ENCODE measurements around the gene RGS3. TPM values are rescaled to one million over a fixed set of nuclear protein-coding genes. Genes with fewer than 3 reads are reported as not detected.

Gene RGS3
- polyA plus RNA-seq, 1 donor: 33.0 TPM

DNA sequence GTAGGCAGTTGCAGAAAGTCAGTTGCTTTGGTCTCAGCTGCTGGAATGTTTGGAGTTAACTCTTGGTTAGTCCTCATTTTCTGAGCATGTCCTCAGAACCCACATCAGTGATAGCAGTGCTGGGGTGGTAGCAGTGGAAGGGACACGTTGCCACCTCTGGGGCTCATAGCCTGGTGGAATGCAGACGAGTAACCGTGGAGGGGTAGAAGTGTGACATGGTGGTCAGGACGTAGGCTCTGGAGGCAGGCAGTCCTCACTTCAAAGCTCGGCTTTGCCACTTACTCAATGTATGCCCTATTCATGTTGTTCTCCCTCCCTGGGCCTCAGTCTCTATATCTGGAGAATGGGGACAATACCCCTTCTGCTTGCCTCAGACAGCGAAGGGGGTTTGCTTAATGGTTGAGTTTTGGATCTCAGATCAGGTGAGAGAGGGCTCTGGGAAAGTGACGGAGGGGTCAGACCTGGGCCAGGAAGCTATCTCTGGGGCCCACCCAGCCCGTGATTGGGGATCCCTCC, 62.8 kb downstream of the RGS3 start:
- no peak for DNase-seq
- peaks cover 39% of the 10 kb centered on the region for H3K4me1 ChIP-seq (ENCODE audit: control insufficient read depth, insufficient read depth, low read length)

DNA sequence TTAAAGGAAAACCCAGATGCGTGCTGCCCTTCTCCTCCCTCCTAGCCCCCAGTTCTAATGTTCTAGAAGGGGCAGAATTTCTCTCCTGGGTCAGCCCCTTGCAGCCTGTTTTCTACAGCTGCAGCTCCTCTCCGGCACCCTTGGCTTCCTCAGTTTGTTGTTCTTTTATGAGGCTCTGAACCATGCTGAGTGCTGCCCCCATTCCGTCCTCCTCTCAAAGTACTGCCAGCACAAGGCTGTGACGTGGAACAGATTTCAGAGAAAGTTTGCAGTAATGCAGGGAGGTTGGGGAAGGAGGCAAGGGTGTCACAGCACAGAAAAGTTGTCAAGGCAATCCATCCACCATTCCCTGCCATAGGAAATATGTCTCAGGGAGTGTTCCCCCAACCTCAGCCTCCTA, 63.3 kb downstream of the RGS3 start:
- DNase-seq: no peak
- peaks cover 73% of the 10 kb centered on the region for H3K36me3 ChIP-seq (ENCODE audit: control insufficient read depth, insufficient read depth, low read length)
- no peaks in the 10 kb centered on the region for H3K9me3 ChIP-seq (ENCODE audit: control insufficient read depth, low read depth, low read length)
- H3K27me3 ChIP-seq (ENCODE audit: control insufficient read depth, insufficient read depth, low read length): no peaks in the 10 kb centered on the region
- H3K27ac ChIP-seq (ENCODE audit: low read length): no peak overlapping the region
- H3K4me3 ChIP-seq (ENCODE audit: low read length): no peak overlapping the region
- WGBS (ENCODE audit: insufficient coverage, low lambda C conversion rate): 70% methylated on average over 2 of the region's 4 CpGs
- peaks cover 34% of the 10 kb centered on the region for H3K4me1 ChIP-seq (ENCODE audit: control insufficient read depth, insufficient read depth, low read length)

More for the DNA sequence above, 62.8 kb downstream of the RGS3 start:
- H3K36me3 ChIP-seq (ENCODE audit: control insufficient read depth, insufficient read depth, low read length): peaks cover 68% of the 10 kb centered on the region
- H3K9me3 ChIP-seq (ENCODE audit: control insufficient read depth, low read depth, low read length): no peaks in the 10 kb centered on the region
- no peak overlapping the region for H3K4me3 ChIP-seq (ENCODE audit: low read length)
- H3K27me3 ChIP-seq (ENCODE audit: control insufficient read depth, insufficient read depth, low read length): no peaks in the 10 kb centered on the region
- no CpG with 5 or more reads among the region's 8 CpGs for WGBS (ENCODE audit: insufficient coverage, low lambda C conversion rate)
- H3K27ac ChIP-seq (ENCODE audit: low read length): no peak overlapping the region

DNA sequence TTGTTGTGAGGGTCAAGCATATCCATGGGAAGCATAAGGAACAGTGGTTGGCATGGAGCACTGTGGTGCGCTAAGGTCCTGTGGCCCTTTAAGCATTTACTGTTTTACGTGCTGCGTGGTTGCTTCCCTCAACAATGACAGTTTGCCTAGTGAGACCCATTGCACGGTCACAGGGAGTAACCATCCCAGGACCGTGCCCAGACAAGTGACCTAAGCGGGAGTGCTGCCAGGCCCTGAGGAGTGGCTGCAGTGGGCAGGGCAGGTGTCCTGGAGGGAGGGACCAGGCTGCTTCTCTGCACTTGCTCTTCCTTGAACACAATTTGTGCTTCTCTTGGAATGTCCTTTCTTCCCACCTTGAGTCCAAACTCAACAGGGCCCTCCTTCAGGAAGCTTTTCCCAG, 64.6 kb downstream of the RGS3 start:
- Histone ChIP-seq H3K4me3 (ENCODE audit: low read length) (no peak overlapping the region), H3K27me3 (ENCODE audit: control insufficient read depth, insufficient read depth, low read length) (no peaks in the 10 kb centered on the region), H3K27ac (ENCODE audit: low read length) (no peak overlapping the region), H3K9me3 (ENCODE audit: control insufficient read depth, low read depth, low read length) (no peaks in the 10 kb centered on the region), H3K4me1 (ENCODE audit: control insufficient read depth, insufficient read depth, low read length) (peaks cover 23% of the 10 kb centered on the region), H3K36me3 (ENCODE audit: control insufficient read depth, insufficient read depth, low read length) (peaks cover 85% of the 10 kb centered on the region)
- no peak for DNase-seq
- WGBS (ENCODE audit: insufficient coverage, low lambda C conversion rate): no CpG with 5 or more reads among the region's 6 CpGs

DNA sequence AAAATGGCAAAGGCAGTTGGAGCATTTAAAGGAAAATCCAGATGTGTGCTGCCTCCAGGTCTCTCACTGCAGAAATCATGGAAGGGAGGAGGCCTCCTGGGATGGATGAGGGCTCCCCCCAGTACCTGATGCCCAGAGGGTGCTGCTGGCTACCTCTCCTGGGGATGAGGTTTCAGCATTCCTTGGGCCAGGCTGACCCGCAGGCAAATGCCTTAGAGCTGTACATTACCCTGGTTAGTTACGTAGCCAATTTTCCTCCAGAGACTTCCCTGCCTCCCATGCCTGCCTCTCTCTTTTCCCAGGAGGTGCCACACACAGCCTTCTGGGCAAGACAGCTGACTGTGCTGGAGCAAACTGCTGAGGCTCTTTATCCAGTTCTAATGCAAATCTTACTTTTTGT, 65.3 kb downstream of the RGS3 start:
- Histone ChIP-seq H3K4me3 (ENCODE audit: low read length) (no peak overlapping the region), H3K4me1 (ENCODE audit: control insufficient read depth, insufficient read depth, low read length) (peaks cover 16% of the 10 kb centered on the region), H3K9me3 (ENCODE audit: control insufficient read depth, low read depth, low read length) (no peaks in the 10 kb centered on the region), H3K27ac (ENCODE audit: low read length) (no peak overlapping the region), H3K27me3 (ENCODE audit: control insufficient read depth, insufficient read depth, low read length) (no peaks in the 10 kb centered on the region), H3K36me3 (ENCODE audit: control insufficient read depth, insufficient read depth, low read length) (peaks cover 86% of the 10 kb centered on the region)
- WGBS (ENCODE audit: insufficient coverage, low lambda C conversion rate): no CpG with 5 or more reads among the region's 2 CpGs
- no peak for DNase-seq

GRCh38 chr9:113529336-113530009, 65.9 kb downstream of the RGS3 start:
- H3K9me3 ChIP-seq (ENCODE audit: control insufficient read depth, low read depth, low read length): no peaks in the 10 kb centered on the region
- no peak overlapping the region for H3K4me3 ChIP-seq (ENCODE audit: low read length)
- H3K4me1 ChIP-seq (ENCODE audit: control insufficient read depth, insufficient read depth, low read length): peaks cover 9% of the 10 kb centered on the region
- H3K36me3 ChIP-seq (ENCODE audit: control insufficient read depth, insufficient read depth, low read length): peaks cover 86% of the 10 kb centered on the region
- DNase-seq: no peak
- H3K27ac ChIP-seq (ENCODE audit: low read length): no peak overlapping the region
- WGBS (ENCODE audit: insufficient coverage, low lambda C conversion rate): 60% methylated on average over 1 of the region's 7 CpGs
- no peaks in the 10 kb centered on the region for H3K27me3 ChIP-seq (ENCODE audit: control insufficient read depth, insufficient read depth, low read length)

GRCh38 chr9:113530022-113530635, 66.6 kb downstream of the RGS3 start:
- Histone ChIP-seq H3K4me3 (ENCODE audit: low read length) (no peak overlapping the region), H3K9me3 (ENCODE audit: control insufficient read depth, low read depth, low read length) (no peaks in the 10 kb centered on the region), H3K36me3 (ENCODE audit: control insufficient read depth, insufficient read depth, low read length) (peaks cover 89% of the 10 kb centered on the region), H3K27ac (ENCODE audit: low read length) (no peak overlapping the region), H3K4me1 (ENCODE audit: control insufficient read depth, insufficient read depth, low read length) (peaks cover 3% of the 10 kb centered on the region), H3K27me3 (ENCODE audit: control insufficient read depth, insufficient read depth, low read length) (no peaks in the 10 kb centered on the region)
- WGBS (ENCODE audit: insufficient coverage, low lambda C conversion rate): 67% methylated on average over 1 of the region's 4 CpGs
- no peak for DNase-seq

DNA sequence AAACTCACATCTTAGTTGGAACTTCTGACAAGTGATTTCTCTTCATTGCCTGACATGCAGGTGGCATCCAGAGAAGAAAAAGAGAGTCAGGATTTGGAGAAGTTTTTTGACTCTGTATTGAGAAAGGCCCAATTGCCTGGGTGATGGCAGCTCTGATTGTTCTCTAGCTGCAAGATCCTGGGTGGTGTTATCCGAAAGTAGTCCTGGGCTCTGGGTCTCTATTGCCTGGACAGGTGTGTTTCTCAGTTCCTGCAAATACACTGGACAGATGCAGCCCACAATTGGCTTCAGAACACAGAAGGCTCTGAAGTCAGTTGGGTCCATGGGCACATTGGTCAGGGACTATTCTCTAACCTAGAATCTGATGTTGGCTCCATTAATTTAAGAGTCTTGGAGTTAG, 67.4 kb downstream of the RGS3 start:
- no CpG with 5 or more reads among the region's 1 CpG for WGBS (ENCODE audit: insufficient coverage, low lambda C conversion rate)
- Histone ChIP-seq H3K4me1 (ENCODE audit: control insufficient read depth, insufficient read depth, low read length) (peaks cover 2% of the 10 kb centered on the region), H3K36me3 (ENCODE audit: control insufficient read depth, insufficient read depth, low read length) (peaks cover 88% of the 10 kb centered on the region), H3K27ac (ENCODE audit: low read length) (no peak overlapping the region), H3K27me3 (ENCODE audit: control insufficient read depth, insufficient read depth, low read length) (no peaks in the 10 kb centered on the region), H3K9me3 (ENCODE audit: control insufficient read depth, low read depth, low read length) (no peaks in the 10 kb centered on the region), H3K4me3 (ENCODE audit: low read length) (no peak overlapping the region)
- DNase-seq: no peak

GRCh38 chr9:113531919-113532808, 68.6 kb downstream of the RGS3 start:
- Histone ChIP-seq H3K36me3 (ENCODE audit: control insufficient read depth, insufficient read depth, low read length) (peaks cover 87% of the 10 kb centered on the region), H3K9me3 (ENCODE audit: control insufficient read depth, low read depth, low read length) (no peaks in the 10 kb centered on the region), H3K27me3 (ENCODE audit: control insufficient read depth, insufficient read depth, low read length) (no peaks in the 10 kb centered on the region), H3K4me3 (ENCODE audit: low read length) (no peak overlapping the region), H3K27ac (ENCODE audit: low read length) (no peak overlapping the region), H3K4me1 (ENCODE audit: control insufficient read depth, insufficient read depth, low read length) (peaks cover 2% of the 10 kb centered on the region)
- no peak for DNase-seq
- WGBS (ENCODE audit: insufficient coverage, low lambda C conversion rate): no CpG with 5 or more reads among the region's 7 CpGs

- H3K9me3 ChIP-seq (ENCODE audit: control insufficient read depth, low read depth, low read length): no peaks in the 10 kb centered on the region
- no CpG with 5 or more reads among the region's 3 CpGs for WGBS (ENCODE audit: insufficient coverage, low lambda C conversion rate)
- no peaks in the 10 kb centered on the region for H3K27me3 ChIP-seq (ENCODE audit: control insufficient read depth, insufficient read depth, low read length)
- no peak for DNase-seq
- H3K27ac ChIP-seq (ENCODE audit: low read length): no peak overlapping the region
- H3K4me1 ChIP-seq (ENCODE audit: control insufficient read depth, insufficient read depth, low read length): peaks cover 2% of the 10 kb centered on the region
- H3K36me3 ChIP-seq (ENCODE audit: control insufficient read depth, insufficient read depth, low read length): peaks cover 87% of the 10 kb centered on the region
- H3K4me3 ChIP-seq (ENCODE audit: low read length): no peak overlapping the region
Measured at GRCh38 chr9:113532809-113533190, 69.3 kb downstream of the RGS3 start.
